Activated CD4-positive, alpha-beta T cell treated with anti-CD3 and anti-CD28 coated beads for 36 hours (primary cell): ENCODE data around the gene FREM3. TPM values are rescaled to one million over a fixed set of nuclear protein-coding genes. Genes with fewer than 3 reads are reported as not detected.

ENCODE experiments used
- ATAC-seq: fragments of 200-7000 bp; cut with Tn5 transposase; one replicate; pipeline ENCODE4 v1.10.0; 2021; ENCODE audit warnings: mild to moderate bottlenecking, moderate library complexity
- CTCF ChIA-PET: fragments of 350-600 bp; sonication (Branson Sonifier 250); formaldehyde crosslinking; loops from one replicate; lab custom pipeline; 2021; ENCODE audit warnings: antibody characterized with exemption; lab: Charles Lee
- POLR2A ChIA-PET: fragments of 350-600 bp; sonication (Branson Sonifier 250); formaldehyde crosslinking; loops from one replicate; lab custom pipeline; 2021; ENCODE audit warnings: antibody characterized with exemption, inconsistent platforms; lab: Charles Lee
- DNase-seq: peaks from one replicate; pipeline ENCODE4 v3.0.0-alpha.2; 2020
- H3K27ac Mint-ChIP-seq: one replicate; pipeline ENCODE4 v1.8.0; 2021; ENCODE audit warnings: mixed read lengths
- H3K27me3 Mint-ChIP-seq: one replicate; pipeline ENCODE4 v1.8.0; 2021; ENCODE audit warnings: mixed read lengths
- H3K36me3 Mint-ChIP-seq: one replicate; pipeline ENCODE4 v1.8.0; 2021; ENCODE audit warnings: low read depth, mixed read lengths
- H3K4me1 Mint-ChIP-seq: one replicate; pipeline ENCODE4 v1.8.0; 2021; ENCODE audit warnings: mixed read lengths
- H3K4me3 Mint-ChIP-seq: one replicate; pipeline ENCODE4 v1.8.0; 2021; ENCODE audit warnings: mild to moderate bottlenecking, moderate library complexity, mixed read lengths
- H3K9me3 Mint-ChIP-seq: one replicate; pipeline ENCODE4 v1.8.0; 2021; ENCODE audit warnings: low read depth, mixed read lengths
- intact Hi-C, 2 experiments: fragments of 100-400 bp; cut with DNase I in 1 of 2; cut with micrococcal nuclease in 1 of 2; formaldehyde crosslinking; loops; one replicate each; pipeline versions ENCODE4 v1.14.2 to v1.15.1; 2022 to 2024; cut with DNase I, micrococcal nuclease
- total RNA-seq, 2 experiments: library from RNA; stranded (reverse); gene quantifications; one replicate each; pipeline ENCODE4 v1.2.3, GENCODE V29; 2021

Gene FREM3
- total RNA-seq, 2 experiments from 2014 or later: not detected

GRCh38 chr4:143654571-143654970 lies 45.9 kb downstream of the FREM3 start:
- Mint-ChIP-seq H3K27me3 (no peaks in the 10 kb centered on the region), H3K36me3 (no peaks in the 10 kb centered on the region)
- CTCF ChIA-PET: no interaction called here

DNA sequence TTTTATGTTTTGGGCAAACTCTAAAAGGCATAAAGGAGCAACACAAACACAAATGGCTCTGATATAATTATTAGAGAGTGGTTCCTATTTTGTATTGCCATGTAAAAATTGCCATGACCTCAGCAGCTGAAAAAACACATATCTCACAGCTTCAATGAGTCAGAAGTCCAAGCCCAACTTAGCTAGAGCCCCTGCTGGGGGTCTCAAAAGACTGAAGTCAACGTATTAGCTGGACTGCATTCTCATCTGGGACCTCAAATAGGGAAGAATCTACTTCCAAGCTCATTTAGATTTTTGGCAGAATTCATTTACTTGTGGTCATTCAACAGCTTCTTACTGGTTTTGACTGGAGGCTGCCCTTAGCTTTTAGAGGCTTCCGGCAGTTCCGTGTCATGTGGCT lies 47.4 kb downstream of the FREM3 start:
- no peak overlapping the region for H3K4me3 Mint-ChIP-seq
- H3K27me3 Mint-ChIP-seq: no peaks in the 10 kb centered on the region
- H3K36me3 Mint-ChIP-seq: peaks cover 3% of the 10 kb centered on the region
- no peak for DNase-seq
- no peak for ATAC-seq
- no peaks in the 10 kb centered on the region for H3K4me1 Mint-ChIP-seq
- CTCF ChIA-PET: no interaction called here
- H3K27ac Mint-ChIP-seq: no peak overlapping the region
- H3K9me3 Mint-ChIP-seq: peaks cover 8% of the 10 kb centered on the region
- POLR2A ChIA-PET: no interaction called here
- intact Hi-C loops: no loop called here

More at GRCh38 chr4:143654571-143654970, 45.9 kb downstream of the FREM3 start:
- no peak overlapping the region for H3K4me3 Mint-ChIP-seq
- DNase-seq (no peak), ATAC-seq (no peak)
- H3K9me3 Mint-ChIP-seq: peaks cover 2% of the 10 kb centered on the region
- H3K27ac Mint-ChIP-seq: no peak overlapping the region
- H3K4me1 Mint-ChIP-seq: no peaks in the 10 kb centered on the region
- POLR2A ChIA-PET: no interaction called here
- intact Hi-C loops: no loop called here

GRCh38 chr4:143643399-143643798 lies 57.1 kb downstream of the FREM3 start:
- Mint-ChIP-seq H3K9me3 (peaks cover 10% of the 10 kb centered on the region), H3K27ac (no peak overlapping the region), H3K27me3 (no peaks in the 10 kb centered on the region), H3K36me3 (peaks cover 3% of the 10 kb centered on the region), H3K4me1 (no peaks in the 10 kb centered on the region), H3K4me3 (no peak overlapping the region)
- CTCF ChIA-PET: no interaction called here
- ATAC-seq (no peak), DNase-seq (no peak)
- intact Hi-C loops: no loop called here
- POLR2A ChIA-PET: no interaction called here

GRCh38 chr4:143642611-143643010 lies 57.9 kb downstream of the FREM3 start:
- no peaks in the 10 kb centered on the region for H3K36me3 Mint-ChIP-seq
- intact Hi-C loops: no loop called here
- ATAC-seq (no peak), DNase-seq (no peak)
- H3K4me3 Mint-ChIP-seq: no peak overlapping the region
- H3K9me3 Mint-ChIP-seq: peaks cover 4% of the 10 kb centered on the region
- ChIA-PET POLR2A (no interaction called here), CTCF (no interaction called here)
- no peaks in the 10 kb centered on the region for H3K27me3 Mint-ChIP-seq
- H3K27ac Mint-ChIP-seq: no peak overlapping the region
- H3K4me1 Mint-ChIP-seq: no peaks in the 10 kb centered on the region

GRCh38 chr4:143641361-143641760 lies 59.1 kb downstream of the FREM3 start:
- Mint-ChIP-seq H3K36me3 (no peaks in the 10 kb centered on the region), H3K4me3 (no peak overlapping the region), H3K27me3 (no peaks in the 10 kb centered on the region), H3K9me3 (no peaks in the 10 kb centered on the region), H3K4me1 (no peaks in the 10 kb centered on the region), H3K27ac (no peak overlapping the region)
- ATAC-seq (no peak), DNase-seq (no peak)
- POLR2A ChIA-PET: no interaction called here
- CTCF ChIA-PET: no interaction called here
- intact Hi-C loops: no loop called here

DNA sequence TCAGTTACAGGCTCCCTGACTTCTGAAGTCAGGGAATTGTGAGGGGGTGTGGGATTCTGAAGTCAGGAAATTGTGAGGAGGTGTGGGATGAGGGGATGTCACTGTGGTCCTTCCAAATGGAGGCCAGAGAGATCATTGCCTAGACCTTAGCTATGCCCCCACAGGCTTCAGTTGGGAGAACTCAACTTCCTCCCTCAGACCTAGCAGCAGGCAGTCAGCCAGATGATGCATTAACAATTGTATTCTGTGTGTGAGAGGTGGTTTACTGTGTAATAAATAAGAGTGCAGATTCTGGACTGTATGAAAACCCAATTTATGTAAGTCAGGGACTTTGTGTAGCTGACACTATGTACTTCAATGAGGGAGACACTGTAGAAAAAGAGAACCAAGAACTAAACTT lies 65.7 kb downstream of the FREM3 start:
- DNase-seq (no peak), ATAC-seq (no peak)
- Mint-ChIP-seq H3K4me3 (no peak overlapping the region), H3K27me3 (peaks cover 10% of the 10 kb centered on the region), H3K9me3 (no peaks in the 10 kb centered on the region), H3K4me1 (no peaks in the 10 kb centered on the region), H3K27ac (no peak overlapping the region), H3K36me3 (no peaks in the 10 kb centered on the region)
- ChIA-PET POLR2A (no interaction called here), CTCF (interaction anchor here (0.7 kb wide), 1 partner anchor 10 kb away, joined by 3 read pairs; no protein-coding TSS in a partner anchor)
- intact Hi-C loops: no loop called here

DNA sequence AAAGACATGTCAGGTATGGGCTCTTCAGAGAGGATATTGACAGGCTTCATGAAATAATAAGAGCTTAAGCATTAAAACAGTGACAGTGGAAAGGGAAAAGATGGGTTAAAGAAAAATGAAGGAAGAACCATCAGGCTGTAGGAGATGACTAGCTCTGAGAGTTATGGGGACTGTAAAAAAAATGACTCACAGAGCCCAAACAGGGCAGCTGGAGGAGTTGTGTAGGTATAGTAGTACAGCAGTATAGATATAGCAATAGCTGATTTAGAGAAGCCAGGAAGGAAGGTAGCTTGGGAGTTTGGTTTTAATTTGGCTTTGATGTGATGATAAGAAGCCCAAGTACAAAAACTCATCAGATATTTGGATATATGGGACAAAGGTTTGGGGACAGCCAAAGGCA lies 66.6 kb downstream of the FREM3 start:
- Mint-ChIP-seq H3K4me3 (no peak overlapping the region), H3K36me3 (no peaks in the 10 kb centered on the region), H3K4me1 (no peaks in the 10 kb centered on the region), H3K27ac (no peak overlapping the region), H3K27me3 (peaks cover 10% of the 10 kb centered on the region), H3K9me3 (no peaks in the 10 kb centered on the region)
- CTCF ChIA-PET: no interaction called here
- no peak for ATAC-seq
- intact Hi-C loops: no loop called here
- POLR2A ChIA-PET: no interaction called here
- DNase-seq: no peak

- CTCF ChIA-PET: no interaction called here
Measured at GRCh38 chr4:143626134-143626911, 74.2 kb downstream of the FREM3 start.

DNA sequence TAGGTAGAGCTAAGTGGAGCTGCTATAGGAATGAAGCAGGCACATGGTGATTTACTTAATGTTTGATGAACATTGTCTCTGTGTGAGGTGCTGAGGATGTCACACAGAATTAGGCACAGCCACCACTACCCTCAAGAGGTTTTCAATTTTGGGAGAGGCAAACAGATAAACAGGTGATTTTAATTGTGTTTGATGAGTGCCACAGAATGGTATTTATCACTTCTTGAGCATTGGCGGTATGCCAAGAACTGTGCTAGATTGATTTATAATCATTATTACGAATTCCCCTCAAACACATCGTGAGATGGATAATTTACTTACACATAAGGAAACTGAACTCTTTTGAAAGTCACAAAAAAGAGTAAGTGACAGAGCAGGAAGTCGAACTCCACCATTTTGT lies 74.8 kb downstream of the FREM3 start:
- peaks cover 3% of the 10 kb centered on the region for H3K27me3 Mint-ChIP-seq
- no peaks in the 10 kb centered on the region for H3K36me3 Mint-ChIP-seq
- H3K27ac Mint-ChIP-seq: no peak overlapping the region
- H3K9me3 Mint-ChIP-seq: no peaks in the 10 kb centered on the region
- H3K4me3 Mint-ChIP-seq: no peak overlapping the region
- ChIA-PET CTCF (no interaction called here), POLR2A (no interaction called here)
- no peak for ATAC-seq
- intact Hi-C loops: no loop called here
- no peak for DNase-seq
- H3K4me1 Mint-ChIP-seq: no peaks in the 10 kb centered on the region

More at GRCh38 chr4:143626134-143626911, 74.2 kb downstream of the FREM3 start:
- ATAC-seq: no peak
- H3K4me3 Mint-ChIP-seq: no peak overlapping the region
- intact Hi-C loops: no loop called here
- no peaks in the 10 kb centered on the region for H3K9me3 Mint-ChIP-seq
- POLR2A ChIA-PET: no interaction called here
- no peaks in the 10 kb centered on the region for H3K4me1 Mint-ChIP-seq
- no peaks in the 10 kb centered on the region for H3K36me3 Mint-ChIP-seq
- H3K27ac Mint-ChIP-seq: no peak overlapping the region
- H3K27me3 Mint-ChIP-seq: peaks cover 3% of the 10 kb centered on the region
- DNase-seq: no peak

GRCh38 chr4:143623896-143624295 lies 76.6 kb downstream of the FREM3 start:
- H3K36me3 Mint-ChIP-seq: no peaks in the 10 kb centered on the region
- no peaks in the 10 kb centered on the region for H3K4me1 Mint-ChIP-seq
- H3K4me3 Mint-ChIP-seq: no peak overlapping the region
- peaks cover 9% of the 10 kb centered on the region for H3K27me3 Mint-ChIP-seq
- POLR2A ChIA-PET: no interaction called here
- ATAC-seq: no peak
- CTCF ChIA-PET: no interaction called here
- no peak overlapping the region for H3K27ac Mint-ChIP-seq
- DNase-seq: no peak
- intact Hi-C loops: no loop called here
- no peaks in the 10 kb centered on the region for H3K9me3 Mint-ChIP-seq

GRCh38 chr4:143618811-143619210 lies 81.7 kb downstream of the FREM3 start:
- Mint-ChIP-seq H3K36me3 (no peaks in the 10 kb centered on the region), H3K4me1 (peaks cover 5% of the 10 kb centered on the region), H3K9me3 (no peaks in the 10 kb centered on the region), H3K27ac (no peak overlapping the region), H3K4me3 (no peak overlapping the region), H3K27me3 (peaks cover 28% of the 10 kb centered on the region)
- POLR2A ChIA-PET: no interaction called here
- CTCF ChIA-PET: no interaction called here
- DNase-seq: no peak
- ATAC-seq: no peak
- intact Hi-C loops: no loop called here

- CTCF ChIA-PET: interaction anchor here (0.6 kb wide), 1 partner anchor 59 kb away, joined by 3 read pairs; no protein-coding TSS in a partner anchor
- no peak overlapping the region for H3K27ac Mint-ChIP-seq
- POLR2A ChIA-PET: no interaction called here
Measured at GRCh38 chr4:143617994-143618679, 82.3 kb downstream of the FREM3 start.

More at GRCh38 chr4:143617994-143618679, 82.3 kb downstream of the FREM3 start:
- ATAC-seq: no peak
- H3K36me3 Mint-ChIP-seq: no peaks in the 10 kb centered on the region
- peaks cover 5% of the 10 kb centered on the region for H3K4me1 Mint-ChIP-seq
- no peak for DNase-seq
- intact Hi-C loops: loop anchor here in 1 of 2 experiments (2.0 kb wide), 1 partner anchor 63 kb away; no protein-coding TSS in a partner anchor
- peaks cover 29% of the 10 kb centered on the region for H3K27me3 Mint-ChIP-seq
- no peak overlapping the region for H3K4me3 Mint-ChIP-seq
- no peaks in the 10 kb centered on the region for H3K9me3 Mint-ChIP-seq
